Motor neuron (in vitro differentiated cells): ENCODE results near the gene SLC12A7. TPM values are rescaled to one million over a fixed set of nuclear protein-coding genes. Genes with fewer than 3 reads are reported as not detected.
"Not testable (repeated sequence)": the region's sequence is repeated elsewhere in the genome, so short reads cannot be mapped to it uniquely, and the experiment has no call there.

Experiments
- ATAC-seq, 8 experiments: fragments of 200-7000 bp; cut with Tn5 transposase; replicated peaks in 6 of 8; 2 replicates each; pipeline ENCODE4 v1.8.0; 2021; ENCODE audit warnings: mild to moderate bottlenecking in 8 of 8, moderate library complexity in 8 of 8
- H3K27ac ChIP-seq, 2 donors: fragments of 250-450 bp; sonication (Bioruptor Pico); 2 replicates each; pipeline ENCODE4 v1.9.0; 2021; ENCODE audit warnings: antibody characterized with exemption in 2 of 2, mild to moderate bottlenecking in 2 of 2, moderate library complexity in 1 of 2
- H3K4me1 ChIP-seq, 2 donors: fragments of 250-450 bp; sonication (Bioruptor Pico); replicated peaks in 1 of 2; 2 replicates each; pipeline ENCODE4 v1.6.1; 2021; ENCODE audit warnings: antibody characterized with exemption in 2 of 2, mild to moderate bottlenecking in 2 of 2, moderate library complexity in 1 of 2
- H3K4me3 ChIP-seq, 5 donors: fragments of 250-450 bp; sonication (Bioruptor Pico); 2 replicates each; pipeline ENCODE4 v1.9.0; 2021; ENCODE audit warnings: antibody characterized with exemption in 5 of 5, mild to moderate bottlenecking in 5 of 5, moderate library complexity in 4 of 5
- WGBS, 10 experiments: fragments of 450-650 bp; shearing (Covaris generic); methylation state at CpG; one replicate each; pipeline ENCODE4 v1.0.0; 2022; 5-methylcytosine and 5-hydroxymethylcytosine counted together
- in situ Hi-C, 9 experiments: fragments of 400-800 bp; cut with MboI; loops; one replicate each; pipeline ENCODE4 v1.15.0; 2021; ENCODE audit warnings: low sequenced_read_pairs in 9 of 9, low pct_unique_long_range_greater_than_20kb in 2 of 9; ENCODE audit not compliant: unreplicated experiment in 9 of 9
- total RNA-seq, 8 experiments: library from RNA; unstranded; fragments of 300-600 nt; gene quantifications; 2 replicates each; pipeline versions ENCODE4 v1.2.3 to v1.2.4, GENCODE V29; 2022

SLC12A7 gene
- total RNA-seq, 8 experiments from 2014 or later = 2.0 to 14.4 (median 6.7) TPM

GRCh38 chr5:1031306-1031959, 80.4 kb downstream of the SLC12A7 start:
- in situ Hi-C loops = no loop called here
- Histone ChIP-seq H3K4me3 (no peak overlapping the region), H3K4me1 (peaks cover 9% of the 10 kb centered on the region in 2 donors), H3K27ac (no peak overlapping the region)
- no peak for ATAC-seq
- WGBS, 10 experiments = 29 to 81% (median 69%) methylated on average over 1 to 5 of the region's 19 CpGs; no CpG with 5 or more reads in 4 of the 10 experiments

DNA sequence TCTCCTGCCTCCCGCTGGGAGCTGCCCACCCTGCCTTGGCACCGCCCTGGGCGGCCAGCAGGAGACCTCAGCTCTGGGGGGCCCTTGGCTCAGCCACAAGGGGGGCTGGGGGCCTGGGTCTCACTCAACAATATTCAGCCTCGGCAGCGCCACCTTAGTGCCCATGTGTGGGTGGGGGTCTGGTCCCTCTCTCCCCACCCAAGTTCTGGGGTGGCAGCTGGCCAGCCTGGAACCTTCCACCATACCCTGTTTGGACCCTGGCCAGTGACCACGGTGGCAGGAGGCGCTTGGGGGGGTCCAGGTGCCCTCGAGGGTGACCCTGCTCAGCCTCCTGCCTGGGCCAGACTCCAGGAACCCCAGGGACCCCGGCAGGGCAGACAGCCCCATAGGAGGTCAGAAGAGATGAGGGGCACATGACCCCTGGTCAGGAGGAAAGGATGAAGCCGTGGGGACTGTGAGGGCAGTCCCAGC, 81.0 kb downstream of the SLC12A7 start:
- WGBS, 10 experiments = 20 to 100% (median 83%) methylated on average over 1 to 4 of the region's 10 CpGs; no CpG with 5 or more reads in 7 of the 10 experiments

GRCh38 chr5:1029945-1030625, 81.8 kb downstream of the SLC12A7 start:
- Histone ChIP-seq H3K27ac (no peak overlapping the region), H3K4me1 (peaks cover 9% of the 10 kb centered on the region in 2 donors), H3K4me3 (no peak overlapping the region)
- ATAC-seq = peak in 1 of 8 experiments; percentile 14
- WGBS, 10 experiments = 24 to 76% (median 55%) methylated on average over 2 to 4 of the region's 10 CpGs; no CpG with 5 or more reads in 7 of the 10 experiments
- in situ Hi-C loops = no loop called here

More for the DNA sequence above, 81.0 kb downstream of the SLC12A7 start:
- Histone ChIP-seq H3K4me3 (no peak overlapping the region), H3K27ac (no peak overlapping the region), H3K4me1 (peaks cover 9% of the 10 kb centered on the region in 2 donors)
- in situ Hi-C loops = no loop called here
- peak in 1 of 8 experiments; percentile 8 for ATAC-seq

DNA sequence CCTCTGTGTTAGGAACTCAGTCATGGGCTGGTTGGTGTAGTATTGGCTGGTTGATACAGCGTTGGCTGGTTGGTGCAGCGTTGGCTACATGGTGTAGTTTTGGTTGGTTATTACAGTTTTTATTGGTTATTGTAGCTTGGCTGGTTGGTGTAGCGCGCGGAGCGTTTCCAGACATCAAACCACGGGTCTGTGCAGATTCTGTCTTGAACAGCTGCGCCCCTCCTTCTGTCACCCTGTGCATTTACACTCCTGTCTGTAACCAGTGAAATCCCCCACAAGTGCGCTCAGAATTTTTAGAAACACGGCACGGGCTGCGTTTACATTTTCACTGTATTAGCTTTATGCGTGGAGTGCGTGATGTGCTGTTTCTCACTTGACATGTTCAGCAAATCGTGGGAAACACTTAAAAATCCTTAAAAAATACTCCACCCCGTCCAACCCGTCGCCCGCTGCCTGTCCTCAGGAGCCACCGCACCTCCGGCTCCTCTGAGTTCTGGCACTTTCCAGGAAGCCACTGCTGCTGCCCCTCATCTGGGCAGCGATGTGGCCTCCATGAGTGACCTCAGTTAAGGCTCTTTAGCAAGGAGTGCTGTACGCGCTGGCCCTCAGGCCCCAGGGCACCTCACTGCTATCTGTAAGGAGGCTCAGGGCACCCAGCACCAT, 82.5 kb downstream of the SLC12A7 start:
- Histone ChIP-seq H3K27ac (no peak overlapping the region), H3K4me1 (peaks cover 9% of the 10 kb centered on the region in 2 donors), H3K4me3 (no peak overlapping the region)
- WGBS, 10 experiments = 51 to 88% (median 85%) methylated on average over 3 to 17 of the region's 24 CpGs; no CpG with 5 or more reads in 3 of the 10 experiments
- ATAC-seq = peak in 1 of 8 experiments; percentile 32
- in situ Hi-C loops = no loop called here

GRCh38 chr5:1028481-1029281, 83.2 kb downstream of the SLC12A7 start:
- H3K4me1 ChIP-seq = peaks cover 9% of the 10 kb centered on the region in 2 donors
- peak in 2 of 8 experiments; percentile 15 to 17 for ATAC-seq
- in situ Hi-C loops = no loop called here
- no peak overlapping the region for H3K4me3 ChIP-seq
- WGBS, 10 experiments = 20 to 88% (median 74%) methylated on average over 1 to 6 of the region's 26 CpGs; no CpG with 5 or more reads in 4 of the 10 experiments
- H3K27ac ChIP-seq = no peak overlapping the region

DNA sequence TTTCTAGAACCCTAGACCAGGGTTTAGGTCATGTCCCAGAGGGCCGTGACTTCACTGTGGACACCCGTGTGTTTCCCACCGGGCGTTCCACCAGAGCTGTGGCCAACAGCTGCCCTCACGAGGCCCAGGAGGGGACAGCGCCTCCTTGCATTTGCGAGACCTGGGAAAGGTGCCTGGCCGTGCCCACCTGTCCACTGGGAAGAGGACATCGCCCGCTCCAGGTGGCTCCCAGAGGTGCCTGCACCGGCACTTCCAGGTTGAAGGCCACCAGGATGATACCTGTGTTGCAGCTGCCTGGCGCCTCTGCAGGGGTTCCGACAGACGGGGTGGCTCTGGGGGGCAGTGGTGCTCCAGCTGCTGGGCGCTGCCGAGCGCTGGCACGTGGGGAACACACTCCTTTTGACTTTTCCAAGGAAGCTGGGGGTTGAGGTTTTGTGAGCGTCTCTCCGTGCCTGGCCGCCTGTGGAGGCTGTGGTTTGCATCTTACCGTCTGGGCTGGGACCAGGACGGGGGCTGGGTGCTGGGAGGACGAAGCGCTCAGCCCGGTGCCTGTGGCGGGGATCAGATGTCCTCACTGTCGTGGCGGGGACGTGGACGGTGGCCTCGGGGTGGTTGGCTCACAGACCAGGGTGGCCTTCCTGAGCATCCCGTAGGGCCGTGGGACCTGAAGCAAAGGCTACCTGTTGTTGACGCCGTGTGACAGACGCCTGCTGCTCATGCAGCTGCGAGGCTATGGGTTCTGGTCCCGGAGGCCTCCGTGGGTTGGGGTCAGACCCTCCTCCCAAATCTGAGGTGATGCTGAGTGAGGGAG, 84.0 kb downstream of the SLC12A7 start:
- Histone ChIP-seq H3K27ac (no peak overlapping the region), H3K4me3 (no peak overlapping the region), H3K4me1 (peaks cover 9% of the 10 kb centered on the region in 2 donors)
- WGBS, 10 experiments = 50 to 100% (median 90%) methylated on average over 2 to 8 of the region's 40 CpGs; no CpG with 5 or more reads in 4 of the 10 experiments
- in situ Hi-C loops = no loop called here
- ATAC-seq = no peak

- Histone ChIP-seq H3K4me1 (peaks cover 9% of the 10 kb centered on the region in 2 donors), H3K27ac (no peak overlapping the region), H3K4me3 (no peak overlapping the region)
- 37 to 100% (median 76%) methylated on average over 3 to 6 of the region's 29 CpGs; no CpG with 5 or more reads in 6 of the 10 experiments for WGBS, 10 experiments
- in situ Hi-C loops = no loop called here
- no peak for ATAC-seq
These were observed 84.9 kb downstream of the SLC12A7 start for GRCh38 chr5:1026700-1027621.

- H3K4me3 ChIP-seq, ATAC-seq, in situ Hi-C loops: not testable (repeated sequence)
- Histone ChIP-seq H3K4me1 (peaks cover 16 to 19% of the 10 kb centered on the region in 2 donors), H3K27ac (peak overlapping the region; percentile 48 to 72)
- no CpG with 5 or more reads among the region's 9 CpGs for WGBS, 10 experiments
These were observed 89.9 kb downstream of the SLC12A7 start for GRCh38 chr5:1021969-1022336.

- Histone ChIP-seq H3K4me1 (peaks cover 16 to 19% of the 10 kb centered on the region in 2 donors), H3K27ac (peak overlapping the region; percentile 48 to 72), H3K4me3 (no peak overlapping the region)
- in situ Hi-C loops = no loop called here
- ATAC-seq = peak in 6 of 8 experiments; percentile 71 to 90 (median 78)
- 0 to 55% (median 10%) methylated on average over 2 to 11 of the region's 29 CpGs; no CpG with 5 or more reads in 6 of the 10 experiments for whole genome bisulfite sequencing, 10 experiments
These were observed 90.5 kb downstream of the SLC12A7 start for GRCh38 chr5:1021136-1021968.

DNA sequence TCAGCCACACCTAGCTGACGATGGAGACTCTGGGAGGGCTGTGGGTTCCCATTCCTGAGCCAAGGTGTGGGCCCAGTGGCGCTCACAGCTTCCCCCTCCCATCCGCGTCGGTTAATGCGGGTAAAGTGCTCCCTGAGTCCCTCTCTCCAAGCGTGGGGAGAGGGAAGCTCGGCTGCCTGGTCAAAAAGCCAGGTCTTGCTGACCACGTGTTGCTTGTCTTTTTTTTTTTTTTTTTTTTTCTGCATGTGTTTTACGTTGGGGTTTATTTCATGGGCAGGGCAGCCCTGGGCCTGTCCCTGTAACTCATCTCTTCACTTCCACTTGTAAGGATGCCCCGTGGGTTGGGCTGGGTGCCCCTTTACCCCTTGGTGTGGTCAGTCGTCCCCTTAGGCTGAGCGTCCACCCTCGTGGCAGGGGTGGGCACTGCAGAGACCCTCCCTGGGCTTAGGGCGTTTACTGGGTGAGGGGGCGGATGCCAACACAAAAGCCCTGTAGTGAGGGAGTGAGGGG, 91.4 kb downstream of the SLC12A7 start:
- Histone ChIP-seq H3K27ac (no peak overlapping the region), H3K4me1 (peaks cover 16 to 19% of the 10 kb centered on the region in 2 donors), H3K4me3 (no peak overlapping the region)
- no peak for ATAC-seq
- in situ Hi-C loops = no loop called here
- 0 to 90% (median 62%) methylated on average over 1 to 9 of the region's 16 CpGs; no CpG with 5 or more reads in 4 of the 10 experiments for WGBS, 10 experiments
